Middle frontal gyrus (tissue), 1 donor: ENCODE results near the gene NEU1.
"Not testable (repeated sequence)": the region's sequence is repeated elsewhere in the genome, so short reads cannot be mapped to it uniquely, and the experiment has no call there.

ENCODE experiments used
- DNase-seq: peaks from one replicate; pipeline ENCODE4 v3.0.0-alpha.2; 2015; ENCODE audit warnings: low spot score; ENCODE audit errors: extremely low spot score

NEU1 gene

GRCh38 chr6:31862344-31863235, at the start of gene NEU1:
TSS of gene NEU1 (minus strand) at chr6:31862821. CDS start at chr6:31862776, 45 bp downstream.
- DNase-seq: peak; percentile 100

GRCh38 chr6:31911826-31912585, 49.4 kb upstream of the NEU1 start:
- no peak for DNase-seq

GRCh38 chr6:31909298-31909697, 46.7 kb upstream of the NEU1 start:
- DNase-seq: not testable (repeated sequence)

GRCh38 chr6:31908791-31909190, 46.2 kb upstream of the NEU1 start:
- DNase-seq: no peak

- not testable (repeated sequence) for DNase-seq
Observed at GRCh38 chr6:31908255-31908654, 45.6 kb upstream of the NEU1 start.

- DNase-seq: no peak
Observed at GRCh38 chr6:31907158-31907813, 44.7 kb upstream of the NEU1 start.

GRCh38 chr6:31906727-31907126, 44.1 kb upstream of the NEU1 start:
- not testable (repeated sequence) for DNase-seq

GRCh38 chr6:31906122-31906521, 43.5 kb upstream of the NEU1 start:
- DNase-seq: no peak

- DNase-seq: no peak
Observed at GRCh38 chr6:31905041-31905440, 42.4 kb upstream of the NEU1 start.

GRCh38 chr6:31903957-31904356, 41.3 kb upstream of the NEU1 start:
- no peak for DNase-seq

- peak; percentile 95 for DNase-seq
Observed at GRCh38 chr6:31901953-31902643, 39.5 kb upstream of the NEU1 start, which contains the start of gene ZBTB12. TSS of gene ZBTB12 (minus strand) at chr6:31902086. CDS start at chr6:31901305, 781 bp downstream.

GRCh38 chr6:31901415-31901952, 38.9 kb upstream of the NEU1 start:
- peak; percentile 9 for DNase-seq

GRCh38 chr6:31900917-31901414, 38.3 kb upstream of the NEU1 start:
- no peak for DNase-seq

- DNase-seq: no peak
Observed at GRCh38 chr6:31899882-31900722, 37.5 kb upstream of the NEU1 start.

- DNase-seq: no peak
Observed at GRCh38 chr6:31899215-31899614, 36.6 kb upstream of the NEU1 start.

GRCh38 chr6:31898383-31899011, 35.9 kb upstream of the NEU1 start:
- DNase-seq: peak; percentile 40

- DNase-seq: peak; percentile 83
Observed at GRCh38 chr6:31897612-31898382, 35.2 kb upstream of the NEU1 start, which contains the start of gene EHMT2. TSS of gene EHMT2 (minus strand) at chr6:31897698. CDS start at chr6:31897677, 21 bp downstream.
